Choroid plexus epithelial cell (primary cell): ENCODE measurements around the gene RTF1.
"Not testable (repeated sequence)": the region's sequence is repeated elsewhere in the genome, so short reads cannot be mapped to it uniquely, and the experiment has no call there.

Experiments
- DNase-seq: peaks from one replicate; pipeline ENCODE4 v3.0.0-alpha.2; 2010; ENCODE audit warnings: low read depth
- H3K4me3 ChIP-seq: 2 replicates; pipeline ENCODE4 v1.5.1; 2011; ENCODE audit warnings: low read depth, mild to moderate bottlenecking, control low read depth, low read length, moderate library complexity
- TF ChIP-seq, protein P1 (sequence below): conservative IDR thresholded peaks from 2 replicates; pipeline ENCODE4 v1.5.1; 2011; ENCODE audit warnings: low read depth, mild to moderate bottlenecking, control low read depth, inconsistent platforms, low read length, moderate library complexity

The RTF1 gene

DNA sequence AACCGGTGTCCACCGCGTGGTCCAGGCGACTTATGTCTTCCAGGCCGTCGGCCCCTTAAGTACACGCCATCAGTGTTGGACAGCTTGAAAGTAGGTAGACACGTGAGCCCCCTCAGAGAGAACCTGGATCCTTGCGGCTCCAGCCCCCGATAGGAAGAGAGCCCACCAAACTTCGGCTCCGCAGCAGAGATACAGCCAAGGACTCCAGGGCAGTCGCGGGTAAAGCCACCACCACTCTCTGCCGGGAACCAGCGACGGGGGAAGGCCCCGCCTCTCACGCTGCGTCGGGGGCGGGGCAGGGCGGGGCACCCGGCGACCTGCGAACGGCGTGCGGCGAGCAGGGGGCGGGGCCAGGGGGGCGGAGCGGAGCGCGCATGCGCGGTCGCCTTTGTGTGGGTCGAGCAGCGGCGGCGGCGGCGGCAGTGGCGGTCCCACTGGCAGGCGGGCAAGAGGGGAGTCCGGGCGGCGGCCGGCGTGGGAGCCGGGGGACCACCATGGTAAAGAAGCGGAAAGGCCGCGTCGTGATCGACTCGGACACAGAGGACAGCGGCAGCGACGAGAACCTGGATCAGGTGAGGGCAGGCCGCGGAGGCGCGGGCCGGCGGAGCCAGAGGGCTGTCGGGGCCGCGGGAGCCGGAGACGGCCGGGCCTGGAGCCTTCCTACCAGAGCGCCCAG is at the start of gene RTF1:
Gene RTF1, plus strand, starts transcription at position 354 of the 676 bp plus-strand sequence. Its CDS starts 21 bp downstream, at position 375.
- TF ChIP-seq, protein P1, sequence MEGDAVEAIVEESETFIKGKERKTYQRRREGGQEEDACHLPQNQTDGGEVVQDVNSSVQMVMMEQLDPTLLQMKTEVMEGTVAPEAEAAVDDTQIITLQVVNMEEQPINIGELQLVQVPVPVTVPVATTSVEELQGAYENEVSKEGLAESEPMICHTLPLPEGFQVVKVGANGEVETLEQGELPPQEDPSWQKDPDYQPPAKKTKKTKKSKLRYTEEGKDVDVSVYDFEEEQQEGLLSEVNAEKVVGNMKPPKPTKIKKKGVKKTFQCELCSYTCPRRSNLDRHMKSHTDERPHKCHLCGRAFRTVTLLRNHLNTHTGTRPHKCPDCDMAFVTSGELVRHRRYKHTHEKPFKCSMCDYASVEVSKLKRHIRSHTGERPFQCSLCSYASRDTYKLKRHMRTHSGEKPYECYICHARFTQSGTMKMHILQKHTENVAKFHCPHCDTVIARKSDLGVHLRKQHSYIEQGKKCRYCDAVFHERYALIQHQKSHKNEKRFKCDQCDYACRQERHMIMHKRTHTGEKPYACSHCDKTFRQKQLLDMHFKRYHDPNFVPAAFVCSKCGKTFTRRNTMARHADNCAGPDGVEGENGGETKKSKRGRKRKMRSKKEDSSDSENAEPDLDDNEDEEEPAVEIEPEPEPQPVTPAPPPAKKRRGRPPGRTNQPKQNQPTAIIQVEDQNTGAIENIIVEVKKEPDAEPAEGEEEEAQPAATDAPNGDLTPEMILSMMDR, result no peak
- DNase-seq, result peak; percentile 88
- peak within 1 kb of the TSS; percentile 92 for H3K4me3 ChIP-seq

DNA sequence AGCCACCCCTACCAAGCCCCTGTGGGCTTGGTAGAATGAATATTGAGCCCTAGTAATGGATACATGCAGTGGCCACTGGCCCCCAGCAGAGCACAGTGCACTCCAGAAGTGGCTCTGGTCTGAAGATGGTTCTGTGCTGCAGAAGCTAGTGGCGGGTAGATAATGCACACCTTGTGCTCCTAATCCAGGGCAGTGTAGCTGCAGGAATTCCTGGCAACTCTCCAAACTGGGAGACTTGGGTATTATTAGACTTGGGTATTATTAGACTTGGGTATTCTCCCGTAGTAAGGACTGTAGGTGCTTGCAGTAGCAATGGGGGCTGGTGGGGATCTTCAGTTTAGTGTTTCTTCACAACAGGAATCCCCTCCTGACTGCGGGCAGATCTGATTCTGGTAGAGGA is 49.5 kb upstream of the RTF1 start:
- no peak for DNase-seq
- H3K4me3 ChIP-seq, result no peak overlapping the region
- TF ChIP-seq, protein P1, result no peak

DNA sequence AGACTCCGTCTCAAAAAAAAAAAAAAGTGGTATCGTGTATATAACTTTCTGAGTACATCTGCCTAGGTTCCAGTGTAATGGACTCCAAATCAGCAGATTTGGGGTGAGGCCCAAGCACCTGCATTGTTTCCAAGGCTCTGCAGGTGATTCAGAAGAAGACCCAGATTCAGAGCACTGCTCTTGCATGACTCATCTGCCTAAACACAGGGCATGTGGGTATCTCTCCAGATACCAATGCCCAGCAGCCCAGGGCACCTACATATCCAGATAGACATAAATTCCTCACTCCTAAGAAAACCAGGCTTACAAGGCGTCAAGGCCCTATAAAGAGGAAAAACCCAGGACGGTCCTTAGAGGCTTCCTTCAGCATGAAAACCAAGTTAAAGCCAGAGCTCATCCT is 38.9 kb upstream of the RTF1 start:
- DNase-seq, result no peak
- TF ChIP-seq, protein P1, result no peak
- no peak overlapping the region for H3K4me3 ChIP-seq

DNA sequence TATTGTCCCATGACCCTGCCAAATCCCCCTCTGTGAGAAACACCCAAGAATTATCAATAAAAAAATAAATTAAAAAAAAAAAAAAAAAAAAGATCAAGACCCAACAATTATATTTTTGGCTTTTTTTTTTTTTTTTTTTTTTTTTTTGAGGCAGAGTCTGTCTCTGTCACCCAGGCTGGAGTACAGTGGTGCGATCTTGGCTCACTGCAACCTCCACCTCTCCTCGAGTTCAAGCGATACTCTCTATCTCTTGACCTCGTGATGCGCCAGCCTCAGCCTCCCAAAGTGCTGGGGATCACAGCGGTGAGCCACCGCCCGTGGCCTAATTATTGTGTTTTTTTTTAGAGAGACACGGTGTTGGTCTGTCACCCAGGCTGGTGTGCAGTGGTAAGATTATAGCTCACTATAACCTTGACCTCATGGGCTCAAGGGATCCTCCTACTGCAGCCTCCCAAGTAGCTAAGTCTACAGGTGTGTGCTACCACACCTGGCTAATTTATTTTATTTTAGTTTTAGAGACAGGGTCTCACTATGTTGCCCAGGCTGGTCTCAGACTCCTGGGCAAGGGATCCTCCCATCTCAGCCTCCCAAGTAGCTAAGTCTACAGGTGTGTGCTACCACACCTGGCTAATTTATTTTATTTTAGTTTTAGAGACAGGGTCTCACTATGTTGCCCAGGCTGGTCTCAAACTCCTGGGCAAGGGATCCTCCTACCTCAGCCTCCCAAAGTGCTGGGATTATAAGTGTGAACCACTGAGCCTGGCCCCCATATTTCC is 32.7 kb upstream of the RTF1 start:
- DNase-seq, H3K4me3 ChIP-seq: not testable (repeated sequence)

DNA sequence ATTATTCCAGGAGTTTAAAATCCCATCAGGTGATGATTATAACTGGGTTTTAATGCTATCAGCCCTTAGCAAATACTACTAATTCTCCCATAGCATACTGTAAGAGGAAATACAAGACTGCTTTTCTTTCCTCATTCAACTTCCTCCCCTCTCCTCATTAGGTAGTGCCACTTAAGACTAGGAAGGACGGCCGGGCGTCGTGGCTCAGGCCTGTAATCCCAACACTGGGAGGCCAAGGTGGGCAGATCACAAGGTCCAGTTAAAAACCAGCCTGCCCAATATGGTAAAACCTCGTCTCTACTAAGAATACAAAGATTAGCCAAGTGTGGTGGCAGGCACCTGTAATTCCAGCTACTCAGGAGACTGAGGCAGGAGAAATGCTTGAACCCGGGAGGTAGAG is 29.2 kb upstream of the RTF1 start:
- DNase-seq, result no peak

DNA sequence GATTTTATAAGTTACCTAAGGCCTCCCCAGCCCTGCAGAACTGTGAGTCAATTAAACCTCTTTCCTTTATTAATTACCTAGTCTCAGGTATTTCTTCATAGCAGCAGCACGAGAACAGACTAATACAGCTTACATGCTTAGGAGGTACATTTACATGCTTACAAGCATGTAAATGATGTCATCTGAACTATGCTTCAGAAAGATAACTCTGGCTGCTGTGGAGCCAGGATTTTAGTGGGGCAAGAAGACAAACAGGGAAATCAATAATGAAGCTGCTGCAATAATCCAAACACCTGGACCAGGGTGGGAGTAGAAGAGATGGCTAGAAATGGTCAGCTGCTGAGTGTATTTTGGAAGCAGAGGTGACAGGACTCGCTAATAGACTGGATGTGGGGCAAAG is 24.2 kb upstream of the RTF1 start:
- H3K4me3 ChIP-seq, result no peak overlapping the region
- DNase-seq, result no peak
- TF ChIP-seq, protein P1, result no peak

More for the DNA sequence above, 29.2 kb upstream of the RTF1 start:
- no peak overlapping the region for H3K4me3 ChIP-seq
- TF ChIP-seq, protein P1, result no peak

DNA sequence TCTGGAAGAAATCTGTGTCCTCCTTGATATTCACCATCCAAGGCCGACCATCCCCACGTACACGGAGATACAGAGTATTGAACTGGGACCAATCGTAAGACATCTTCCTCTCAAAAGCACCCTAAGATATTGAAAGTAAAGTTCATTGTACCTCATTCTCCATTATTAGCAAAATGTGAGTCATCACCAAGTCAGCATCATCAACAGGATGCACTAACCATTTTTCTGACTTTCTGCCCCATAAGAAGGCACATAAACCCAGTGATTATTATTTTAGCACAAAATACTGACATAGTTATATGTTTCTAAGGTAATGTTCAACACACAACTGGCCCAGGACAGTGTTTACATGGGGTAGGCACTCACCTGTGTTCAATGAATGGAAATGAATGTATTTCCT is 22.0 kb upstream of the RTF1 start:
- TF ChIP-seq, protein P1, result no peak
- no peak for DNase-seq
- no peak overlapping the region for H3K4me3 ChIP-seq
